IMR-90 (cell line): ENCODE measurements around the gene TXK. TPM values are rescaled to one million over a fixed set of nuclear protein-coding genes. Genes with fewer than 3 reads are reported as not detected.
"Not testable (repeated sequence)": the region's sequence is repeated elsewhere in the genome, so short reads cannot be mapped to it uniquely, and the experiment has no call there.

Experiments used
- ATAC-seq: fragments of 200-7000 bp; cut with Tn5 transposase; 2 replicates; pipeline ENCODE4 v1.9.1; 2020; ENCODE audit warnings: low read depth, mild to moderate bottlenecking, moderate library complexity
- BruUV-seq: library from RNA; stranded (reverse); fragments of 400-500 nt; replicated peaks from 2 replicates; lab custom pipeline; 2021; lab: Mats Ljungman, UMichigan
- CTCF ChIA-PET: fragments of 300-600 bp; formaldehyde crosslinking; extraction: SDS; loops from one replicate; lab custom pipeline; 2021; ENCODE audit warnings: antibody characterized with exemption; lab: Yijun Ruan, JAX
- POLR2A ChIA-PET: fragments of 300-600 bp; sonication (Branson Sonifier 250); formaldehyde crosslinking; loops from one replicate; lab custom pipeline; 2022; ENCODE audit warnings: antibody characterized with exemption; ENCODE audit not compliant: unreplicated experiment; lab: Charles Lee
- DNase-seq: peaks from one replicate; pipeline ENCODE4 v3.0.0; 2013
- H2AFZ ChIP-seq: replicated peaks from 2 replicates; pipeline ENCODE3; 2013; ENCODE audit warnings: low read length, mild to moderate bottlenecking; ENCODE audit not compliant: poor library complexity
- H2AK5ac ChIP-seq: 2 replicates; pipeline ENCODE4 v1.6.1; 2013; ENCODE audit warnings: low read depth, low read length, inconsistent platforms
- H2AK9ac ChIP-seq: replicated peaks from 2 replicates; pipeline ENCODE3; 2013; ENCODE audit warnings: mild to moderate bottlenecking, low read depth, low read length, moderate library complexity; ENCODE audit not compliant: poor library complexity
- H2BK120ac ChIP-seq: 2 replicates; pipeline ENCODE4 v1.6.1; 2013; ENCODE audit warnings: low read depth, low read length, inconsistent platforms
- H2BK15ac ChIP-seq: 3 replicates; pipeline ENCODE4 v1.6.1; 2013; ENCODE audit warnings: low read depth, low read length, inconsistent platforms
- H2BK20ac ChIP-seq: 2 replicates; pipeline ENCODE4 v1.6.1; 2013; ENCODE audit warnings: low read depth, mild to moderate bottlenecking, inconsistent platforms, low read length, moderate library complexity
- H2BK5ac ChIP-seq: 2 replicates; pipeline ENCODE4 v1.6.1; 2013; ENCODE audit warnings: mild to moderate bottlenecking, low read depth, low read length, inconsistent platforms; ENCODE audit not compliant: poor library complexity, severe bottlenecking
- H3K14ac ChIP-seq: replicated peaks from 2 replicates; pipeline ENCODE4 v1.6.1; 2013; ENCODE audit warnings: low read depth, low read length, inconsistent platforms
- H3K18ac ChIP-seq: 2 replicates; pipeline ENCODE4 v1.6.1; 2013; ENCODE audit warnings: low read depth, low read length, control low read depth
- H3K23ac ChIP-seq: 2 replicates; pipeline ENCODE4 v1.6.1; 2013; ENCODE audit warnings: low read depth, low read length, inconsistent platforms
- H3K27ac ChIP-seq: 2 replicates; pipeline ENCODE4 v1.5.1; 2013; ENCODE audit warnings: mild to moderate bottlenecking, control low read depth, low read length; ENCODE audit not compliant: insufficient read depth
- H3K27me3 ChIP-seq: 2 replicates; pipeline ENCODE4 v1.6.1; 2013; ENCODE audit warnings: low read length; ENCODE audit not compliant: control insufficient read depth, insufficient read depth
- H3K36me3 ChIP-seq: 2 replicates; pipeline ENCODE4 v1.6.1; 2013; ENCODE audit warnings: low read length, mixed read lengths; ENCODE audit not compliant: control insufficient read depth, insufficient read depth
- H3K4ac ChIP-seq: 2 replicates; pipeline ENCODE4 v1.6.1; 2013; ENCODE audit warnings: low read depth, low read length, inconsistent platforms
- H3K4me1 ChIP-seq: 2 replicates; pipeline ENCODE4 v1.6.1; 2013; ENCODE audit warnings: low read length, mixed read lengths; ENCODE audit not compliant: control insufficient read depth, insufficient read depth
- H3K4me2 ChIP-seq: 2 replicates; pipeline ENCODE4 v1.6.1; 2013; ENCODE audit warnings: low read depth, mild to moderate bottlenecking, control low read depth, low read length, moderate library complexity
- H3K4me3 ChIP-seq: 2 replicates; pipeline ENCODE4 v1.5.1; 2013; ENCODE audit warnings: low read depth, mild to moderate bottlenecking, control low read depth, low read length, moderate library complexity; ENCODE audit not compliant: insufficient read depth
- H3K56ac ChIP-seq: 2 replicates; pipeline ENCODE4 v1.6.1; 2013; ENCODE audit warnings: low read length, inconsistent platforms; ENCODE audit not compliant: insufficient read depth; ENCODE audit errors: extremely low read depth
- H3K79me1 ChIP-seq, 2 experiments: 2 replicates each; pipeline ENCODE4 v1.6.1; 2013; ENCODE audit warnings: low read length in 2 of 2, inconsistent platforms in 1 of 2, low read depth in 1 of 2
- H3K9ac ChIP-seq: 2 replicates; pipeline ENCODE4 v1.6.1; 2013; ENCODE audit warnings: low read depth, low read length, control low read depth
- H3K9me1 ChIP-seq: 2 replicates; pipeline ENCODE4 v1.6.1; 2013; ENCODE audit warnings: low read length, inconsistent platforms; ENCODE audit not compliant: insufficient read depth
- H3K9me3 ChIP-seq: 2 replicates; pipeline ENCODE4 v1.6.1; 2013; ENCODE audit warnings: low read length; ENCODE audit not compliant: control insufficient read depth, insufficient read depth
- H4K20me1 ChIP-seq: 2 replicates; pipeline ENCODE4 v1.6.1; 2013; ENCODE audit warnings: low read length, inconsistent platforms; ENCODE audit not compliant: insufficient read depth
- H4K5ac ChIP-seq: 2 replicates; pipeline ENCODE4 v1.6.1; 2013; ENCODE audit warnings: mild to moderate bottlenecking, low read depth, low read length, control low read depth
- H4K8ac ChIP-seq, 2 experiments: 2 replicates each; pipeline ENCODE4 v1.6.1; 2013; ENCODE audit warnings: low read depth in 2 of 2, low read length in 2 of 2, control low read depth in 1 of 2, inconsistent platforms in 1 of 2
- H4K91ac ChIP-seq: 2 replicates; pipeline ENCODE4 v1.6.1; 2013; ENCODE audit warnings: low read depth, low read length, inconsistent platforms; ENCODE audit not compliant: insufficient read depth
- BHLHE40 ChIP-seq: fragments of 150-350 bp; IDR thresholded peaks from 2 replicates; pipeline ENCODE4 v1.6.1; 2016; ENCODE audit warnings: mild to moderate bottlenecking, low read depth, low read length
- MAZ ChIP-seq: IDR thresholded peaks from 2 replicates; pipeline ENCODE4 v1.6.1; 2012; ENCODE audit warnings: low read depth, mild to moderate bottlenecking, low read length, improper control_type of control experiment, moderate library complexity, borderline replicate concordance
- MXI1 ChIP-seq: IDR thresholded peaks from 2 replicates; pipeline ENCODE4 v1.6.1; 2012; ENCODE audit warnings: low read depth, mild to moderate bottlenecking, low read length, moderate library complexity, borderline replicate concordance
- NFE2L2 ChIP-seq: fragments of 150-350 bp; IDR thresholded peaks from 2 replicates; pipeline ENCODE4 v1.6.1; 2016; ENCODE audit warnings: low read depth, mild to moderate bottlenecking, low read length
- RFX5 ChIP-seq: IDR thresholded peaks from 2 replicates; pipeline ENCODE4 v1.8.0; 2012; ENCODE audit warnings: low read depth, mild to moderate bottlenecking, low read length, moderate library complexity
- SMC3 ChIP-seq: fragments of 150-350 bp; IDR thresholded peaks from 2 replicates; pipeline ENCODE4 v1.6.1; 2016; ENCODE audit warnings: low read depth, mild to moderate bottlenecking, antibody characterized with exemption, low read length, moderate library complexity
- WGBS, 2 experiments: methylation state at CpG; one replicate each; pipeline versions ENCODE4 v1.1.5 to v1.1.7; 2013; ENCODE audit warnings: missing lambda C conversion rate in 2 of 2; ENCODE audit not compliant: insufficient read length in 1 of 2; ENCODE audit errors: extremely low coverage in 2 of 2; 5-methylcytosine and 5-hydroxymethylcytosine counted together
- dilution Hi-C: fragments of 300-500 bp; cut with HindIII; formaldehyde crosslinking; loops from one replicate; pipeline ENCODE4 v1.14.3; 2018; ENCODE audit warnings: low sequenced_read_pairs; ENCODE audit not compliant: unreplicated experiment
- in situ Hi-C: fragments of 300-500 bp; cut with MboI; formaldehyde crosslinking; loops from 3 replicates; pipeline ENCODE4 v1.14.3; 2019; ENCODE audit warnings: low sequenced_read_pairs, inconsistent platforms, mixed read lengths
- intact Hi-C: fragments of 100-400 bp; cut with micrococcal nuclease; formaldehyde crosslinking; loops from 2 replicates; pipeline ENCODE4 v1.10.0; 2022
- polyA plus RNA-seq, 3 experiments: library from polyadenylated mRNA; depleted of rRNA; stranded (reverse); fragments of >200 nt; gene quantifications; 2 replicates each; pipeline ENCODE4 v1.2.3, GENCODE V29; 2012; ENCODE audit warnings: low replicate concordance in 1 of 3
- total RNA-seq: library from RNA; depleted of rRNA; stranded (reverse); fragments of >200 nt; gene quantifications from 2 replicates; pipeline ENCODE4 v1.2.3, GENCODE V29; 2012
- TF ChIP-seq, protein P1 (sequence below): fragments of 150-350 bp; IDR thresholded peaks from 2 replicates; pipeline ENCODE4 v1.6.1; 2017; ENCODE audit warnings: mild to moderate bottlenecking, antibody characterized with exemption, low read length, low read depth

The TXK gene
- total and polyA plus RNA-seq, 2 of the 4 experiments (the other 2 are of a cell fraction): not detected

DNA sequence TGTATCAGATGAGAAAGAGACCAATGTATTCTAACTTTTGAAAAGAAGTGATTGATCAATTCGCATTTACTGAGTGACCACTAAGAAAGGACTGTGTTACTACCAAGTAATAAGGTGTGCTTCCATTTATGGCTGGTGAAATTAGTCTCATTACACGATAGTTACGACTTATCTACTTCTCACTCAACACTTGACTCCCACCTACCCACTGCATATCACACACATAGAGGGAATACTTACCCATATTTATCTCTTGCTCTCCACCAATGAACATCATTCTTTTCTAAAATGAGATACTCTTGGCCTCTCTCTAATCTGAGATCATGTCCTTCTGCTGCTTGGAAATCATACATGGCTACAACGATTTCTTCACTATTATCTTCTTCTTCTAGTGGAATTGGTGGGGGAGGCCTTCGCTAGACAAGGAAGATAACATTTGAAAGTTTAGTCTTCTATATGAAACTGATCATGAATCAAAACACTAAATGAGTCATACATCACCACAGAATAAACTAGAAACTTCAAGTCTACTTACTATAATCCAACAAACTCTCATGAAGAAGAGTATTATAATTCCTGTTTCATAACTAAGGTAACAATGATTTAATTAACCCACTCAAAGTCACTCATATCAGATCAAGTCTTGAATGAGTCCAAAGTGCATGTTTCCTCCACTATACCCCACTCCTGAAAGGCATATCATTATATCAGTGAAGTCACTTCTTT lies 33.7 kb upstream of the TXK start:
- no peak overlapping the region for H2BK15ac ChIP-seq
- no peaks in the 10 kb centered on the region for H4K20me1 ChIP-seq
- no peak overlapping the region for H3K4me2 ChIP-seq
- no peak overlapping the region for H3K56ac ChIP-seq
- no peak overlapping the region for H3K4ac ChIP-seq
- H4K91ac ChIP-seq: no peak overlapping the region
- no peaks in the 10 kb centered on the region for H3K9me1 ChIP-seq
- H2BK120ac ChIP-seq: no peak overlapping the region
- dilution Hi-C loops (no loop called here), intact Hi-C loops (no loop called here), in situ Hi-C loops (no loop called here)
- no peak overlapping the region for H3K23ac ChIP-seq
- no peak overlapping the region for H2AK9ac ChIP-seq
- ChIA-PET POLR2A (no interaction called here), CTCF (no interaction called here)
- 90% methylated on average over 2 of the region's 5 CpGs; no CpG with 5 or more reads in 1 of the 2 experiments for WGBS, 2 experiments
- no peak overlapping the region for H3K18ac ChIP-seq
- H3K4me1 ChIP-seq: peaks cover 1% of the 10 kb centered on the region; the same call in 1 of the 2 replicates
- no peak overlapping the region for H3K4me3 ChIP-seq
- H2BK20ac ChIP-seq: no peak overlapping the region
- no peak for ATAC-seq
- no peak overlapping the region for H4K8ac ChIP-seq
- H2AK5ac ChIP-seq: no peak overlapping the region
- DNase-seq: peak; percentile 32
- H3K79me1 ChIP-seq: no peaks in the 10 kb centered on the region
- H3K9ac ChIP-seq: no peak overlapping the region
- no TSS peak for BruUV-seq
- TF ChIP-seq, protein P1, sequence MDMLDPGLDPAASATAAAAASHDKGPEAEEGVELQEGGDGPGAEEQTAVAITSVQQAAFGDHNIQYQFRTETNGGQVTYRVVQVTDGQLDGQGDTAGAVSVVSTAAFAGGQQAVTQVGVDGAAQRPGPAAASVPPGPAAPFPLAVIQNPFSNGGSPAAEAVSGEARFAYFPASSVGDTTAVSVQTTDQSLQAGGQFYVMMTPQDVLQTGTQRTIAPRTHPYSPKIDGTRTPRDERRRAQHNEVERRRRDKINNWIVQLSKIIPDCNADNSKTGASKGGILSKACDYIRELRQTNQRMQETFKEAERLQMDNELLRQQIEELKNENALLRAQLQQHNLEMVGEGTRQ: no peak
- TF ChIP-seq MAZ (no peak), NFE2L2 (no peak), MXI1 (no peak), SMC3 (no peak), RFX5 (no peak), BHLHE40 (no peak)
- no peak overlapping the region for H3K27ac ChIP-seq
- no peaks in the 10 kb centered on the region for H3K36me3 ChIP-seq
- no peak overlapping the region for H2BK5ac ChIP-seq
- H3K14ac ChIP-seq: no peak overlapping the region
- H4K5ac ChIP-seq: no peak overlapping the region
- H2AFZ ChIP-seq: no peak overlapping the region
- H3K9me3 ChIP-seq: no peaks in the 10 kb centered on the region
- no peaks in the 10 kb centered on the region for H3K27me3 ChIP-seq

DNA sequence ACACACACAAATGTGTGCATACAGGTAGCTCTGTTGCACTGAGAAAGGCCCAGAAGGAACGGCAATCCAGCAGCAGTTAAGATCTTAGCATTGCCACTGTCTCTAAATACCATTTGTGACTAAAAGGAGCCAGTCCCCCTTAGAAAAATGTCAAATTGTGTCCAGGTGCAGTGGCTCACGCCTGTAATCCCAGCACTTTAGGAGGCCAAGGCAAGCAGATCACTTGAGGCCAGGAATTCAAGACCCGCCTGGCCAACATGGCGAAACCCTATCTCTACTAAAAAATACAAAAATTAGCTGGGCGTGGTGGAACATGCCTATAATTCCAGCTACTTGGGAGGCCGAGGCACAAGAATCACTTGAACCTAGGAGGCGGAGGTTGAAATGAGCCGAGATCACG lies 30.5 kb upstream of the TXK start:
- H3K9me1 ChIP-seq, DNase-seq, H2AFZ ChIP-seq, H3K79me1 ChIP-seq, H4K5ac ChIP-seq, H2BK15ac ChIP-seq, H2AK9ac ChIP-seq, BruUV-seq, H3K14ac ChIP-seq, H4K91ac ChIP-seq, H3K27me3 ChIP-seq, H3K4me1 ChIP-seq, H3K4me3 ChIP-seq, H2BK120ac ChIP-seq, H4K20me1 ChIP-seq, in situ Hi-C loops, H2BK20ac ChIP-seq, H3K18ac ChIP-seq, H3K23ac ChIP-seq, H3K27ac ChIP-seq, H2AK5ac ChIP-seq, H3K36me3 ChIP-seq, intact Hi-C loops, H2BK5ac ChIP-seq, H3K56ac ChIP-seq, H3K4ac ChIP-seq, ATAC-seq, H3K9me3 ChIP-seq, H3K9ac ChIP-seq, H3K4me2 ChIP-seq, H4K8ac ChIP-seq, CTCF ChIA-PET, POLR2A ChIA-PET, dilution Hi-C loops: not testable (repeated sequence)
- WGBS, 2 experiments: no CpG with 5 or more reads among the region's 9 CpGs
